ENCODE measurements around the gene CDC42BPA. TPM values are rescaled to one million over a fixed set of nuclear protein-coding genes. Genes with fewer than 3 reads are reported as not detected.

Gene CDC42BPA
- total and polyA plus RNA-seq, 2 of the 13 experiments (the other 11 are each of a cell fraction or from before 2014, with no cell fraction given): 6.5 to 16.0 TPM

DNA sequence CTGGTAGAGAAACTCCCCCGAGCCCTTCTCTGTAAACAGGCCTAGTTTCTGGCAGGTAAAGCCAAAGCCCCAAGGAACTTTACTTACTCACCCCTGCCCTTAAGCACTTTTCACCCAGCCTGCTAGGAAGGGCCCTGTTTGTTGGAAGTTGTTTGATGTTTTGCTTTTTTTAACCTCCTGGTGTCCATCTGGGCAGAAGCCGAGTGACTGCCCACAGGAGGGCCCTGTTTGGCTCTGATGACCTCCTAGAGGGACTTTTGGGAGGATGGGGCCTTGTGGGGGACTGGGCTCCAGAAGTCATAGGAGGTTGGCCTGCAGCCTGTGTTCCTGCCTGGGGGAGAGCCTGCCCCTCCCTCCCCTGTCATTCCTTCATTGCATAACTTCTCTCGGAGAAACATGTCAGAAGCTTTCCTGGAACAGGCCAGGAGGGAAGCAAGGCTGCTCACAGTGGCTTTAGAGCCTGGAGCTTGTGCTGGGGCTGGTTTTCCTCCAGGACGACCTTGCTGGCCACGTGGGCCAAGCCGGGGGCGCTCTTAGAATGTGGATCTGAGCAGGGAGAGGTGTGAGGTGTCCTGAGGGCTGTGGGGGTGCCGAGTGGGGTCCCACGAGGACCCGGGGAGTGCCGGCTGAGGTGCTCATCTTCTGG lies 344.3 kb downstream of the CDC42BPA start (continued):
- TF ChIP-seq, protein P1, sequence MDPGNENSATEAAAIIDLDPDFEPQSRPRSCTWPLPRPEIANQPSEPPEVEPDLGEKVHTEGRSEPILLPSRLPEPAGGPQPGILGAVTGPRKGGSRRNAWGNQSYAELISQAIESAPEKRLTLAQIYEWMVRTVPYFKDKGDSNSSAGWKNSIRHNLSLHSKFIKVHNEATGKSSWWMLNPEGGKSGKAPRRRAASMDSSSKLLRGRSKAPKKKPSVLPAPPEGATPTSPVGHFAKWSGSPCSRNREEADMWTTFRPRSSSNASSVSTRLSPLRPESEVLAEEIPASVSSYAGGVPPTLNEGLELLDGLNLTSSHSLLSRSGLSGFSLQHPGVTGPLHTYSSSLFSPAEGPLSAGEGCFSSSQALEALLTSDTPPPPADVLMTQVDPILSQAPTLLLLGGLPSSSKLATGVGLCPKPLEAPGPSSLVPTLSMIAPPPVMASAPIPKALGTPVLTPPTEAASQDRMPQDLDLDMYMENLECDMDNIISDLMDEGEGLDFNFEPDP (CRISPR knock-in tag; conservative IDR thresholded peaks at IDR 0.05): no peak
- TF ChIP-seq, protein P2, sequence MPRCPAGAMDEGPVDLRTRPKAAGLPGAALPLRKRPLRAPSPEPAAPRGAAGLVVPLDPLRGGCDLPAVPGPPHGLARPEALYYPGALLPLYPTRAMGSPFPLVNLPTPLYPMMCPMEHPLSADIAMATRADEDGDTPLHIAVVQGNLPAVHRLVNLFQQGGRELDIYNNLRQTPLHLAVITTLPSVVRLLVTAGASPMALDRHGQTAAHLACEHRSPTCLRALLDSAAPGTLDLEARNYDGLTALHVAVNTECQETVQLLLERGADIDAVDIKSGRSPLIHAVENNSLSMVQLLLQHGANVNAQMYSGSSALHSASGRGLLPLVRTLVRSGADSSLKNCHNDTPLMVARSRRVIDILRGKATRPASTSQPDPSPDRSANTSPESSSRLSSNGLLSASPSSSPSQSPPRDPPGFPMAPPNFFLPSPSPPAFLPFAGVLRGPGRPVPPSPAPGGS (CRISPR knock-in tag; IDR thresholded peaks at IDR 0.05): no peak
- TF ChIP-seq ZFP62 (CRISPR knock-in tag; IDR thresholded peaks at IDR 0.05) (no peak), ZNF225 (CRISPR knock-in tag; IDR thresholded peaks at IDR 0.05) (no peak; the same call in 1 of the 2 replicates), CENPT (CRISPR knock-in tag; IDR thresholded peaks at IDR 0.05; ENCODE audit: low read depth) (no peak), ZNF335 (CRISPR knock-in tag; IDR thresholded peaks at IDR 0.05) (no peak), MTF2 (CRISPR knock-in tag; IDR thresholded peaks at IDR 0.05; ENCODE audit: borderline replicate concordance) (no peak), RARA (CRISPR knock-in tag; IDR thresholded peaks at IDR 0.05) (no peak), PHB2 (IDR thresholded peaks at IDR 0.05; ENCODE audit: partially characterized antibody) (no peak), NFKBIZ (CRISPR knock-in tag; IDR thresholded peaks at IDR 0.05) (no peak), SOX13 (IDR thresholded peaks at IDR 0.05) (no peak), SOX13 (CRISPR knock-in tag; conservative IDR thresholded peaks at IDR 0.05 in 1 of 2, IDR thresholded peaks at IDR 0.05 in 1 of 2) (no peak)
- TF ChIP-seq, protein P3, sequence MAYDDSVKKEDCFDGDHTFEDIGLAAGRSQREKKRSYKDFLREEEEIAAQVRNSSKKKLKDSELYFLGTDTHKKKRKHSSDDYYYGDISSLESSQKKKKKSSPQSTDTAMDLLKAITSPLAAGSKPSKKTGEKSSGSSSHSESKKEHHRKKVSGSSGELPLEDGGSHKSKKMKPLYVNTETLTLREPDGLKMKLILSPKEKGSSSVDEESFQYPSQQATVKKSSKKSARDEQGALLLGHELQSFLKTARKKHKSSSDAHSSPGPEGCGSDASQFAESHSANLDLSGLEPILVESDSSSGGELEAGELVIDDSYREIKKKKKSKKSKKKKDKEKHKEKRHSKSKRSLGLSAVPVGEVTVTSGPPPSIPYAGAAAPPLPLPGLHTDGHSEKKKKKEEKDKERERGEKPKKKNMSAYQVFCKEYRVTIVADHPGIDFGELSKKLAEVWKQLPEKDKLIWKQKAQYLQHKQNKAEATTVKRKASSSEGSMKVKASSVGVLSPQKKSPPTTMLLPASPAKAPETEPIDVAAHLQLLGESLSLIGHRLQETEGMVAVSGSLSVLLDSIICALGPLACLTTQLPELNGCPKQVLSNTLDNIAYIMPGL (CRISPR knock-in tag; IDR thresholded peaks at IDR 0.05; ENCODE audit: borderline replicate concordance in 1 of 2, low read depth in 1 of 2): 0 out of 4 replicates have a peak, but pooled peaks of 1 of the 2 experiments have one; percentile 39
- TF ChIP-seq, protein P4, sequence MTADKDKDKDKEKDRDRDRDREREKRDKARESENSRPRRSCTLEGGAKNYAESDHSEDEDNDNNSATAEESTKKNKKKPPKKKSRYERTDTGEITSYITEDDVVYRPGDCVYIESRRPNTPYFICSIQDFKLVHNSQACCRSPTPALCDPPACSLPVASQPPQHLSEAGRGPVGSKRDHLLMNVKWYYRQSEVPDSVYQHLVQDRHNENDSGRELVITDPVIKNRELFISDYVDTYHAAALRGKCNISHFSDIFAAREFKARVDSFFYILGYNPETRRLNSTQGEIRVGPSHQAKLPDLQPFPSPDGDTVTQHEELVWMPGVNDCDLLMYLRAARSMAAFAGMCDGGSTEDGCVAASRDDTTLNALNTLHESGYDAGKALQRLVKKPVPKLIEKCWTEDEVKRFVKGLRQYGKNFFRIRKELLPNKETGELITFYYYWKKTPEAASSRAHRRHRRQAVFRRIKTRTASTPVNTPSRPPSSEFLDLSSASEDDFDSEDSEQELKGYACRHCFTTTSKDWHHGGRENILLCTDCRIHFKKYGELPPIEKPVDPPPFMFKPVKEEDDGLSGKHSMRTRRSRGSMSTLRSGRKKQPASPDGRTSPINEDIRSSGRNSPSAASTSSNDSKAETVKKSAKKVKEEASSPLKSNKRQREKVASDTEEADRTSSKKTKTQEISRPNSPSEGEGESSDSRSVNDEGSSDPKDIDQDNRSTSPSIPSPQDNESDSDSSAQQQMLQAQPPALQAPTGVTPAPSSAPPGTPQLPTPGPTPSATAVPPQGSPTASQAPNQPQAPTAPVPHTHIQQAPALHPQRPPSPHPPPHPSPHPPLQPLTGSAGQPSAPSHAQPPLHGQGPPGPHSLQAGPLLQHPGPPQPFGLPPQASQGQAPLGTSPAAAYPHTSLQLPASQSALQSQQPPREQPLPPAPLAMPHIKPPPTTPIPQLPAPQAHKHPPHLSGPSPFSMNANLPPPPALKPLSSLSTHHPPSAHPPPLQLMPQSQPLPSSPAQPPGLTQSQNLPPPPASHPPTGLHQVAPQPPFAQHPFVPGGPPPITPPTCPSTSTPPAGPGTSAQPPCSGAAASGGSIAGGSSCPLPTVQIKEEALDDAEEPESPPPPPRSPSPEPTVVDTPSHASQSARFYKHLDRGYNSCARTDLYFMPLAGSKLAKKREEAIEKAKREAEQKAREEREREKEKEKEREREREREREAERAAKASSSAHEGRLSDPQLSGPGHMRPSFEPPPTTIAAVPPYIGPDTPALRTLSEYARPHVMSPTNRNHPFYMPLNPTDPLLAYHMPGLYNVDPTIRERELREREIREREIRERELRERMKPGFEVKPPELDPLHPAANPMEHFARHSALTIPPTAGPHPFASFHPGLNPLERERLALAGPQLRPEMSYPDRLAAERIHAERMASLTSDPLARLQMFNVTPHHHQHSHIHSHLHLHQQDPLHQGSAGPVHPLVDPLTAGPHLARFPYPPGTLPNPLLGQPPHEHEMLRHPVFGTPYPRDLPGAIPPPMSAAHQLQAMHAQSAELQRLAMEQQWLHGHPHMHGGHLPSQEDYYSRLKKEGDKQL (CRISPR knock-in tag; IDR thresholded peaks at IDR 0.05; ENCODE audit: low read depth): no peak
- TF ChIP-seq, protein P5, sequence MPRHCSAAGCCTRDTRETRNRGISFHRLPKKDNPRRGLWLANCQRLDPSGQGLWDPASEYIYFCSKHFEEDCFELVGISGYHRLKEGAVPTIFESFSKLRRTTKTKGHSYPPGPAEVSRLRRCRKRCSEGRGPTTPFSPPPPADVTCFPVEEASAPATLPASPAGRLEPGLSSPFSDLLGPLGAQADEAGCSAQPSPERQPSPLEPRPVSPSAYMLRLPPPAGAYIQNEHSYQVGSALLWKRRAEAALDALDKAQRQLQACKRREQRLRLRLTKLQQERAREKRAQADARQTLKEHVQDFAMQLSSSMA (CRISPR knock-in tag; IDR thresholded peaks at IDR 0.05): no peak
- TF ChIP-seq, protein P6, sequence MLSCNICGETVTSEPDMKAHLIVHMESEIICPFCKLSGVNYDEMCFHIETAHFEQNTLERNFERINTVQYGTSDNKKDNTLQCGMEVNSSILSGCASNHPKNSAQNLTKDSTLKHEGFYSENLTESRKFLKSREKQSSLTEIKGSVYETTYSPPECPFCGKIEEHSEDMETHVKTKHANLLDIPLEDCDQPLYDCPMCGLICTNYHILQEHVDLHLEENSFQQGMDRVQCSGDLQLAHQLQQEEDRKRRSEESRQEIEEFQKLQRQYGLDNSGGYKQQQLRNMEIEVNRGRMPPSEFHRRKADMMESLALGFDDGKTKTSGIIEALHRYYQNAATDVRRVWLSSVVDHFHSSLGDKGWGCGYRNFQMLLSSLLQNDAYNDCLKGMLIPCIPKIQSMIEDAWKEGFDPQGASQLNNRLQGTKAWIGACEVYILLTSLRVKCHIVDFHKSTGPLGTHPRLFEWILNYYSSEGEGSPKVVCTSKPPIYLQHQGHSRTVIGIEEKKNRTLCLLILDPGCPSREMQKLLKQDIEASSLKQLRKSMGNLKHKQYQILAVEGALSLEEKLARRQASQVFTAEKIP (CRISPR knock-in tag; IDR thresholded peaks at IDR 0.05; ENCODE audit: borderline replicate concordance): no peak
